Omental fat pad (tissue), 4 donors: ENCODE data around the gene DRG1. TPM values are rescaled to one million over a fixed set of nuclear protein-coding genes. Genes with fewer than 3 reads are reported as not detected.

Experiments used
- ATAC-seq: fragments of 150-250 bp; one replicate; pipeline ENCODE4 v1.9.1; 2016; ENCODE audit warnings: mild to moderate bottlenecking, moderate library complexity; ENCODE audit not compliant: low FRiP score
- DNase-seq: peaks from one replicate; pipeline ENCODE4 v3.0.0-alpha.2; 2019; ENCODE audit warnings: low spot score
- CTCF ChIP-seq, 3 donors: fragments of 450-650 bp; IDR thresholded peaks; one replicate each; pipeline ENCODE4 v1.5.1; 2016 to 2017; ENCODE audit warnings: antibody characterized with exemption in 3 of 3, mild to moderate bottlenecking in 3 of 3, moderate library complexity in 2 of 3
- total RNA-seq, 4 donors: library from RNA; depleted of rRNA; stranded (reverse); fragments of >200 nt; gene quantifications; one replicate each; pipeline ENCODE4 v1.1.0, GENCODE V29; 2016

The DRG1 gene
- total RNA-seq, 4 donors from 2014 or later: 59.1 to 88.7 (median 69.2) TPM

- no peak for TF ChIP-seq CTCF (IDR thresholded peaks at IDR 0.05)
- no peak for ATAC-seq
- no peak for DNase-seq
These were observed 44.1 kb downstream of the DRG1 start for GRCh38 chr22:31443516-31443915.

- DNase-seq (no peak), ATAC-seq (no peak)
- no peak for TF ChIP-seq CTCF (IDR thresholded peaks at IDR 0.05)
These were observed 46.2 kb downstream of the DRG1 start for GRCh38 chr22:31445642-31446041.

- DNase-seq (no peak), ATAC-seq (no peak)
- TF ChIP-seq CTCF (IDR thresholded peaks at IDR 0.05): no peak
These were observed 46.8 kb downstream of the DRG1 start for GRCh38 chr22:31446208-31446607.

- ATAC-seq (no peak), DNase-seq (no peak)
- no peak for TF ChIP-seq CTCF (IDR thresholded peaks at IDR 0.05)
These were observed 47.4 kb downstream of the DRG1 start for GRCh38 chr22:31446767-31447166.

- no peak for TF ChIP-seq CTCF (IDR thresholded peaks at IDR 0.05)
- ATAC-seq: no peak
These were observed 47.9 kb downstream of the DRG1 start for GRCh38 chr22:31447337-31447736.

GRCh38 chr22:31448382-31448781, 49.0 kb downstream of the DRG1 start:
- ATAC-seq (no peak), DNase-seq (no peak)
- TF ChIP-seq CTCF (IDR thresholded peaks at IDR 0.05): no peak

More at GRCh38 chr22:31447337-31447736, 47.9 kb downstream of the DRG1 start:
- DNase-seq: no peak

GRCh38 chr22:31449506-31449905, 50.1 kb downstream of the DRG1 start:
- DNase-seq: no peak
- no peak for ATAC-seq
- no peak for TF ChIP-seq CTCF (IDR thresholded peaks at IDR 0.05)
